Mesendoderm (in vitro differentiated cells): Measurements from ENCODE around the gene MTHFS.
"Not testable (repeated sequence)": the region's sequence is repeated elsewhere in the genome, so short reads cannot be mapped to it uniquely, and the experiment has no call there.

ENCODE experiments used
- DNase-seq: peaks from one replicate; pipeline ENCODE4 v3.0.0; 2013
- H2AK5ac ChIP-seq: 2 replicates; pipeline ENCODE4 v1.6.1; 2013; ENCODE audit warnings: low read length, inconsistent platforms
- H2BK120ac ChIP-seq: 2 replicates; pipeline ENCODE4 v1.6.1; 2013; ENCODE audit warnings: low read depth, mild to moderate bottlenecking, low read length, moderate library complexity, mixed read lengths
- H2BK15ac ChIP-seq: replicated peaks from 2 replicates; pipeline ENCODE4 v1.6.1; 2013; ENCODE audit warnings: low read depth, mild to moderate bottlenecking, moderate library complexity
- H2BK5ac ChIP-seq: 2 replicates; pipeline ENCODE4 v1.6.1; 2013; ENCODE audit warnings: low read length, inconsistent platforms
- H3K18ac ChIP-seq: 2 replicates; pipeline ENCODE4 v1.6.1; 2013; ENCODE audit warnings: mild to moderate bottlenecking, low read length, mixed read lengths
- H3K23ac ChIP-seq: one replicate; pipeline ENCODE4 v1.6.1; 2013; ENCODE audit warnings: low read length
- H3K27ac ChIP-seq: 2 replicates; pipeline ENCODE4 v1.5.1; 2013; ENCODE audit warnings: low read depth, mild to moderate bottlenecking, inconsistent platforms, low read length, moderate library complexity
- H3K27me3 ChIP-seq: 2 replicates; pipeline ENCODE4 v1.6.1; 2013; ENCODE audit warnings: low read length, control low read depth, mild to moderate bottlenecking, inconsistent platforms; ENCODE audit not compliant: insufficient read depth, poor library complexity
- H3K36me3 ChIP-seq: 2 replicates; pipeline ENCODE4 v1.6.1; 2013; ENCODE audit warnings: low read length, inconsistent platforms; ENCODE audit not compliant: control insufficient read depth, insufficient read depth
- H3K4ac ChIP-seq: one replicate; pipeline ENCODE4 v1.6.1; 2013; ENCODE audit warnings: low read depth, mild to moderate bottlenecking, low read length, moderate library complexity
- H3K4me1 ChIP-seq: 2 replicates; pipeline ENCODE4 v1.6.1; 2013; ENCODE audit warnings: low read depth, low read length, inconsistent platforms; ENCODE audit not compliant: control insufficient read depth
- H3K4me2 ChIP-seq: 2 replicates; pipeline ENCODE4 v1.6.1; 2013; ENCODE audit warnings: low read length
- H3K4me3 ChIP-seq: 2 replicates; pipeline ENCODE4 v1.5.1; 2013; ENCODE audit warnings: mild to moderate bottlenecking, low read length
- H3K56ac ChIP-seq: one replicate; pipeline ENCODE4 v1.6.1; 2013; ENCODE audit warnings: low read length
- H3K79me1 ChIP-seq: 2 replicates; pipeline ENCODE4 v1.6.1; 2013; ENCODE audit warnings: low read length, inconsistent platforms
- H3K79me2 ChIP-seq: 2 replicates; pipeline ENCODE4 v1.6.1; 2013; ENCODE audit warnings: mild to moderate bottlenecking, low read length; ENCODE audit not compliant: control insufficient read depth, insufficient read depth
- H3K9ac ChIP-seq: 2 replicates; pipeline ENCODE4 v1.6.1; 2013; ENCODE audit warnings: low read length, inconsistent platforms
- H4K5ac ChIP-seq: one replicate; pipeline ENCODE4 v1.6.1; 2013; ENCODE audit warnings: low read length
- H4K8ac ChIP-seq: one replicate; pipeline ENCODE4 v1.6.1; 2013; ENCODE audit warnings: low read depth, mild to moderate bottlenecking, control low read depth, low read length, moderate library complexity
- WGBS: extraction: QIAGEN DNeasy Blood & Tissue Kit; methylation state at CpG from one replicate; pipeline ENCODE4 v1.1.7; 2013; ENCODE audit warnings: low lambda C conversion rate, missing lambda C conversion rate; ENCODE audit not compliant: insufficient coverage; ENCODE audit errors: extremely low coverage; 5-methylcytosine and 5-hydroxymethylcytosine counted together

MTHFS gene

DNA sequence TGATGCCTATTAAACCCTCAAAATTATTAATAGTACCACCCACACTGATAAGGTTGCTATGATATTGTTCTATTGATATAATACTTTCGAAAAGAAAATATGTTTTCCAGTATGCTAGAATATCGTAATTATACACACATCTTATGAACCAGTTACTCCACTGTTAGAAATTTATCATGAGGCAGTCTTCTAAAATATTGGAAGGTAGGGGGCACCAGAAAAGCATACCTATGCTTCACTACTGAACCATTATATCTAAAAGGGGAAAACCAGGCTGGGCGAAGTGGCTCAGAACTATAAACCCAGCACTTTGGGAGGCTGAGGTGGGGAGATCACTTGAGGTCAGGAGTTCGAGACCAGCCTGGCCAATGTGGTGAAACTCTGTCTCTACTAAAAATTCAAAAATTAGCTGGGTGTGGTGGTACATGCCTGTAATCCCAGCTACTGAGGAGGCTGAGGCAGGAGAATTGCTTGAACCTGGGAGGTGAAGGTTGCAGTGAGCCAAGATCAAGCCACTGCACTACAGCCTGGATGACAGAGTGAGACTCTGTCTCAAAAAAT lies 4.1 kb upstream of the MTHFS start:
- H3K18ac ChIP-seq, H3K79me2 ChIP-seq, H2BK15ac ChIP-seq, H3K27ac ChIP-seq, H3K23ac ChIP-seq, H2BK5ac ChIP-seq, H3K4ac ChIP-seq, H2AK5ac ChIP-seq, H3K9ac ChIP-seq, H3K79me1 ChIP-seq, H3K27me3 ChIP-seq, H3K4me2 ChIP-seq, DNase-seq, H3K4me1 ChIP-seq, H3K56ac ChIP-seq, H4K8ac ChIP-seq, H2BK120ac ChIP-seq, H3K36me3 ChIP-seq, H3K4me3 ChIP-seq, H4K5ac ChIP-seq: not testable (repeated sequence)
- no CpG with 5 or more reads among the region's 4 CpGs for WGBS

DNA sequence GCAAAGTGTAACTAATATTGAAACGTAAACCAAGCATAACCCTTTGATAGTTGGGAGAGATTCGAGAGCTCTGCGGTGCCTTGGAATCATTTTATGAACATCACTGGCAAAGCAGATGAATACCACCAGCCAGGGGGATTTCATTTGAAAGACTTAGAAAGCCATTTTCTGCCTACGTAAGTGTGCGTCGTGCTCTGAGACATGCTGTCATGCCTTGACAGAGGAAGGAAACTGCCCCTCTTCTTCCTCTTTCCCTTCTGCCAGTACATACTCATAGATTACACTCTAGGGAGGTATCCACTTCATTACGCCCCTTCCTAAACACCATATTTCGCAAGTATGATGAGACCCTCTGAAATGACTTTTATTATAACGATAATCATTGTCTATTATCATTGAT lies 3.3 kb upstream of the MTHFS start:
- no peak overlapping the region for H3K27ac ChIP-seq
- H3K9ac ChIP-seq = no peak overlapping the region
- H3K4me1 ChIP-seq = no peaks in the 10 kb centered on the region
- peaks cover 3% of the 10 kb centered on the region for H3K79me1 ChIP-seq
- H3K4ac ChIP-seq = no peak overlapping the region
- H3K79me2 ChIP-seq = peaks cover 3% of the 10 kb centered on the region
- H2BK15ac ChIP-seq = no peak overlapping the region
- H2BK5ac ChIP-seq = no peak overlapping the region
- no peak overlapping the region for H3K4me2 ChIP-seq
- WGBS = 100% methylated on average over 3 of the region's 9 CpGs
- no peaks in the 10 kb centered on the region for H3K27me3 ChIP-seq
- H3K23ac ChIP-seq = no peak overlapping the region
- no peak overlapping the region for H3K56ac ChIP-seq
- H3K4me3 ChIP-seq = no peak overlapping the region
- no peak overlapping the region for H2BK120ac ChIP-seq
- H3K18ac ChIP-seq = no peak overlapping the region
- no peak overlapping the region for H4K5ac ChIP-seq
- H3K36me3 ChIP-seq = no peaks in the 10 kb centered on the region
- no peak for DNase-seq
- no peak overlapping the region for H4K8ac ChIP-seq
- H2AK5ac ChIP-seq = no peak overlapping the region

DNA sequence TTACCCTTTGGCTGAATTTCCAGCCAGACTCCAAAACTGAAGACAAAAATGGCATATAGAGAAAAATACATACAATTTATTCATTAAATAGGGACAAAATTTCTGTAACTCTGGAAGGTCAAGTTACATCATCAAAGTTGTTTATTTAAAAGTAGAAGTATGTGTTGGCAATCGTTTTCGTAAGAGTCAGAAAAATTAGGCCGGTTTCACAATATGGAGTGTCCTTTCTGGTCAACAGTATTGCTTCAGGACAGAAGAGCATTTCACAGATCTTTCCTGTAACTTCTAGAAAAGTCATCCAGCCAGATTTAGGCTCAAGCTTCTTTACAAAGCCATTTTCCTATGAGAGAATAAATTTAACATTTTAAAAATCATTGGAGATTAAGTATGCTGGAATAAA lies 2.0 kb upstream of the MTHFS start:
- not testable (repeated sequence) for DNase-seq, H3K79me2 ChIP-seq
- WGBS = no CpG with 5 or more reads among the region's 3 CpGs

DNA sequence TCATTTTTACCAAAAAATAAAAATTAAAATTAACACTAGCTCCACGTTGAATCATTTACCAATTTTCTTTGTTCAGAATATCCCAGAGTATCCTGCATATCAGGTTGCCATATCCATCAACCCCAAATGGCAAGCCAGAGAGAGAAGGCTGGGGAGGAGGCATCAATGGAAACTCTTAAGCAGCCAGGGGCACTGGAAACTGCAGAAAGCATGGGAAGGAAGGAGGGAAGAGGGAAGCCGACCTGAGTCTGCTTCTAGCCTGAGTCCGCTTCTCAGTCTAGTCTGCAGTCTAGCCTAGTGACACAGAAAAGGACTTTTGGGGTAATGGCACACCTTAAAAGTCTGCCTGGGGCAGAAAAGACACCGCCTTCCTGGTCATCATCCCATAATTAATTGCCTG lies 1.6 kb upstream of the MTHFS start:
- no peak overlapping the region for H3K4me3 ChIP-seq
- peaks cover 3% of the 10 kb centered on the region for H3K79me2 ChIP-seq
- peaks cover 3% of the 10 kb centered on the region for H3K79me1 ChIP-seq
- DNase-seq = no peak
- no peaks in the 10 kb centered on the region for H3K4me1 ChIP-seq
- H2BK5ac ChIP-seq = no peak overlapping the region
- H3K18ac ChIP-seq = no peak overlapping the region
- H3K4me2 ChIP-seq = no peak overlapping the region
- H2AK5ac ChIP-seq = no peak overlapping the region
- WGBS = no CpG with 5 or more reads among the region's 4 CpGs
- no peak overlapping the region for H4K5ac ChIP-seq
- H3K36me3 ChIP-seq = no peaks in the 10 kb centered on the region
- no peak overlapping the region for H3K23ac ChIP-seq
- no peak overlapping the region for H3K4ac ChIP-seq
- no peak overlapping the region for H3K27ac ChIP-seq
- no peak overlapping the region for H4K8ac ChIP-seq
- H2BK15ac ChIP-seq = no peak overlapping the region
- no peak overlapping the region for H3K56ac ChIP-seq
- H3K9ac ChIP-seq = no peak overlapping the region
- no peak overlapping the region for H2BK120ac ChIP-seq
- H3K27me3 ChIP-seq = no peaks in the 10 kb centered on the region

More for the DNA sequence above, 2.0 kb upstream of the MTHFS start:
- H4K5ac ChIP-seq, H3K4me2 ChIP-seq, H3K9ac ChIP-seq, H3K4ac ChIP-seq, H3K23ac ChIP-seq, H2BK5ac ChIP-seq, H2AK5ac ChIP-seq, H3K4me1 ChIP-seq, H3K79me1 ChIP-seq, H3K36me3 ChIP-seq, H3K27me3 ChIP-seq, H3K18ac ChIP-seq, H2BK120ac ChIP-seq, H3K56ac ChIP-seq, H4K8ac ChIP-seq, H2BK15ac ChIP-seq, H3K4me3 ChIP-seq, H3K27ac ChIP-seq: not testable (repeated sequence)

DNA sequence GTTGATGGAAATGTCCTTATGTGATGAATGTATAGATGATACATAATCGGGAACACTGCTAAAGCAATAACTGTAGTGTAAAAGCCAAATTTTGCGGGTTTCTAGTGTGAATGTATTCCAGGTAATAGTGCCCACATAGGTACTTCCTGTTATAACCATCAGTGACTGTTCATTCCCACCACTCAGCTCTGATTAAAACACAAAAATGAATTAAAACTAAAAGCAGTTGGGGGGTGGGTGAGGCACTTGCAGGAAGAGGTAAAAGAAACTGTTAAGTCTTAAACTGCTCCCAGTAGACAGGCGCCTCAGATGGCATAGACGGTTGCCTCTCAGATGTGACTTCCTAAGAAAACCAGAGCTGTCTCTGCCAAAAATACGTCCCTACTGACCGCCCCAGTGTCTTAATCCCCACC lies 893 bp upstream of the MTHFS start:
- H3K79me2 ChIP-seq = peaks cover 3% of the 10 kb centered on the region
- no peaks in the 10 kb centered on the region for H3K4me1 ChIP-seq
- H2BK5ac ChIP-seq = no peak overlapping the region
- H2BK15ac ChIP-seq = no peak overlapping the region
- H4K8ac ChIP-seq = no peak overlapping the region
- no peak overlapping the region for H3K18ac ChIP-seq
- peaks cover 3% of the 10 kb centered on the region for H3K79me1 ChIP-seq
- no peak overlapping the region for H2BK120ac ChIP-seq
- H3K4ac ChIP-seq = no peak overlapping the region
- no peaks in the 10 kb centered on the region for H3K36me3 ChIP-seq
- WGBS = no CpG with 5 or more reads among the region's 6 CpGs
- no peak overlapping the region for H4K5ac ChIP-seq
- no peak overlapping the region for H3K9ac ChIP-seq
- H3K27ac ChIP-seq = no peak overlapping the region
- H2AK5ac ChIP-seq = no peak overlapping the region
- no peaks in the 10 kb centered on the region for H3K27me3 ChIP-seq
- no peak for DNase-seq
- no peak overlapping the region for H3K23ac ChIP-seq
- no peak overlapping the region for H3K56ac ChIP-seq
- H3K4me3 ChIP-seq = no peak overlapping the region
- H3K4me2 ChIP-seq = no peak overlapping the region

DNA sequence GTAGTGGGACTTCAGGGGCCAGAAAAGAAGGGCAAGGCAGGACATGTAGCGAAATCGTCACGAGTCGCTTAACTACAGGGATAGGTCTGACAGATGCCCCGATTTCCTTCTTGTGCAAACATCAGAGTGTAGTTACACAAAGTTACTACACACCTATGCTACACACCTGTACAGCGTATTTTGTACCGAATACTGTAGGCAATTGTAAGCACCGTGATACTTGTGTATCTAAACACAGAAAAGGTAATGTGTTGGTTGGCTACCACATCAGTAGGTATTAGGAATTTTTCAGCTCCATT lies 515 bp upstream of the MTHFS start:
- H3K4me1 ChIP-seq = no peaks in the 10 kb centered on the region
- peak overlapping the region; percentile 84 for H3K27ac ChIP-seq
- no peak overlapping the region for H3K23ac ChIP-seq
- no peak overlapping the region for H2BK120ac ChIP-seq
- H4K5ac ChIP-seq = no peak overlapping the region
- peak overlapping the region; percentile 70 for H3K18ac ChIP-seq
- no peak overlapping the region for H2BK5ac ChIP-seq
- DNase-seq = no peak
- H3K4ac ChIP-seq = no peak overlapping the region
- H3K79me1 ChIP-seq = peaks cover 2% of the 10 kb centered on the region
- H4K8ac ChIP-seq = no peak overlapping the region
- no CpG with 5 or more reads among the region's 8 CpGs for WGBS
- peak overlapping the region; percentile 84 for H3K4me2 ChIP-seq
- peak overlapping the region; percentile 61 for H3K4me3 ChIP-seq
- H2BK15ac ChIP-seq = no peak overlapping the region
- H3K79me2 ChIP-seq = peaks cover 3% of the 10 kb centered on the region
- no peaks in the 10 kb centered on the region for H3K27me3 ChIP-seq
- no peak overlapping the region for H2AK5ac ChIP-seq
- peak overlapping the region; percentile 96 for H3K56ac ChIP-seq
- peak overlapping the region; percentile 91 for H3K9ac ChIP-seq
- no peaks in the 10 kb centered on the region for H3K36me3 ChIP-seq
